NT2/D1 (cell line): ENCODE data around the gene CNGA3.

ENCODE experiments used
- DNase-seq: peaks from one replicate; pipeline ENCODE4 v3.0.0-alpha.2; 2011; ENCODE audit warnings: low read depth, low spot score
- H3K27me3 ChIP-seq: 2 replicates; pipeline ENCODE4 v1.6.0; 2011; ENCODE audit warnings: mild to moderate bottlenecking; ENCODE audit not compliant: insufficient read length, insufficient read depth
- H3K36me3 ChIP-seq: 2 replicates; pipeline ENCODE4 v1.6.1; 2011; ENCODE audit warnings: mild to moderate bottlenecking, low read length, mixed read lengths; ENCODE audit not compliant: insufficient read depth, insufficient read length
- H3K4me1 ChIP-seq: 2 replicates; pipeline ENCODE4 v1.5.1; 2011; ENCODE audit not compliant: insufficient read depth, insufficient read length
- H3K4me3 ChIP-seq: 2 replicates; pipeline ENCODE4 v1.5.1; 2011; ENCODE audit warnings: low read depth; ENCODE audit not compliant: insufficient read length
- H3K9ac ChIP-seq: 2 replicates; pipeline ENCODE4 v1.6.0; 2011; ENCODE audit warnings: low read depth; ENCODE audit not compliant: insufficient read length
- H3K9me3 ChIP-seq: 2 replicates; pipeline ENCODE4 v1.5.1; 2011; ENCODE audit warnings: mild to moderate bottlenecking, low read length; ENCODE audit not compliant: insufficient read depth
- SUZ12 ChIP-seq: IDR thresholded peaks from 2 replicates; pipeline ENCODE4 v1.6.1; 2011; ENCODE audit not compliant: insufficient read length, insufficient read depth; ENCODE audit errors: extremely low read depth
- YY1 ChIP-seq: IDR thresholded peaks from 2 replicates; pipeline ENCODE4 v1.6.1; 2011; ENCODE audit not compliant: insufficient read length, insufficient read depth
- ZNF274 ChIP-seq: IDR thresholded peaks from 2 replicates; pipeline ENCODE4 v1.6.1; 2011; ENCODE audit warnings: mild to moderate bottlenecking, low read depth, low read length

Gene CNGA3

DNA sequence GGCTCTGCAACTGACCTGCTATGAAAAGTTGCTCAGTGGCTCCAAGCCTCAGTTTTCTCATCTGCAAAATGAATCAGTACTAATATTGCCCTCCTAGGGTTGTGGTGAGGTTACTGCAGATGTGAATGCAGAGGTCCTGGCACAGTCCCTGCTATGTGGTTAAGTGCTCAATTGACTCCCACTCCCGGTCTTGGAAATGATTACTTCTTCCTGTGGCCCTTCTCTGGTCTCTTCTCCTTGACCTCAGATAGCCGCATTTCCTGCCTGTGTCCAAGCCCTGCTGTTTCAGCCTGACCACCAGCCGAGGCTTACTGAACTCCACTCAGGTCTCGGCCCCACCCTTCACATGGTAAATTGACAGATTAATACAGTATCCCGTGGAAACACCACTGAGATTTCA is 26.3 kb downstream of the CNGA3 start:
- DNase-seq, result no peak
- H3K4me3 ChIP-seq, result no peak overlapping the region
- H3K36me3 ChIP-seq, result no peaks in the 10 kb centered on the region
- no peak overlapping the region for H3K9ac ChIP-seq
- H3K9me3 ChIP-seq, result peaks cover 11% of the 10 kb centered on the region; the same call in 1 of the 2 replicates
- no peak for TF ChIP-seq SUZ12
- no peak for TF ChIP-seq YY1
- TF ChIP-seq ZNF274, result no peak
- H3K27me3 ChIP-seq, result no peaks in the 10 kb centered on the region
- H3K4me1 ChIP-seq, result peaks cover 15% of the 10 kb centered on the region

DNA sequence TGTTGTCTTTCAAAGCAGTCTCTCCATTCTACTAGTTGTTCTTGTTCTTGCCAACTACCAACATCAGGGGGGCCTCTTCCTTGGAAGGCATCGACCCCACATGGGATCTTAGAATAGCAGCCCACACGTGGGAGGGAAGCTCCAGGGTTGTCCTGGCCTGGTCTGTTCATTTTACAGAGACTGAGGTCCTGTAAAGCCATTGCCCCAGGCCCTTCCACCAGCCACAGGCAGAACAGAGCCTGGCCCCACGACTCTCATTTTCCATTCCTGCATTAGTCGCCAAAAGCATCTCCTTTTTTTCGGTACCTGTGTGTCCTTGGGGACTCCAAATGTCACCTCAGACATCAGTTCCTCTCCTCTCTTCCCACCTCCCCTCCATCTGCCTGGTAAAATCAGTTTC is 28.0 kb downstream of the CNGA3 start:
- TF ChIP-seq ZNF274, result no peak
- no peak for TF ChIP-seq YY1
- no peak for TF ChIP-seq SUZ12
- no peak overlapping the region for H3K9ac ChIP-seq
- no peak for DNase-seq
- no peaks in the 10 kb centered on the region for H3K36me3 ChIP-seq
- H3K4me3 ChIP-seq, result no peak overlapping the region
- peaks cover 3% of the 10 kb centered on the region for H3K27me3 ChIP-seq
- no peaks in the 10 kb centered on the region for H3K9me3 ChIP-seq
- H3K4me1 ChIP-seq, result peaks cover 26% of the 10 kb centered on the region

GRCh38 chr2:98374958-98375570 is 28.8 kb downstream of the CNGA3 start:
- H3K27me3 ChIP-seq, result peaks cover 6% of the 10 kb centered on the region
- H3K36me3 ChIP-seq, result no peaks in the 10 kb centered on the region
- H3K9me3 ChIP-seq, result no peaks in the 10 kb centered on the region
- no peak overlapping the region for H3K9ac ChIP-seq
- DNase-seq, result no peak
- peaks cover 28% of the 10 kb centered on the region for H3K4me1 ChIP-seq
- TF ChIP-seq YY1, result no peak
- TF ChIP-seq ZNF274, result no peak
- no peak for TF ChIP-seq SUZ12
- no peak overlapping the region for H3K4me3 ChIP-seq

DNA sequence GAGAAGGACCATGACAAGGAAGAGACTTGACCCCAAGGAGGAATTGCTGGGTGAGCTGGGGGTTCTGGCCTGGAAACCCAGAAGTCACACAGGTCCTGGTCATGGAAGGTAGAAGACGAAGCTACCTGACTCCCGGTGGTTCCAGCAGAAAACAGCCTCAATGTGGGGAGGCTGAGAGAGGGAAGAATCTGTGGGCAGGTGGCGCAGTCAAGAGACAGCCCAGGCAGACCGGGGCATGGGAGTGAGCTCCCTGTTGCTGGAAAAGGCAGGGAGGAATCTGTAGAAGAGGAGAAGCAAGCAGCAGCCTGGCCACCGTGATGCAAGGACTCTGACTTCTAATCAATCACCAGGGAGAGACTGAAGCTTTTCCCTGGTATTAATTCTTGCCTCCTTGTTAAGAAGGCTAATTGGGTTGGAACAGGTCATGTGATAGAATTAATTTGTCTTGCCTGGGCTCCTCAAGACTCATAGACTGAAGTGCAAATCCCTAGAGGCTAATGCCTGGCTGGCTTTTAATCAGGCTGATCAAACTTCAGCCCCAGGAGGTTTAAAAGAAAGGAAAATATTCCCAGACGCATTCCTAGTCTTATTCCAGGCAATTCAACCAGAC is 30.1 kb downstream of the CNGA3 start:
- no peaks in the 10 kb centered on the region for H3K9me3 ChIP-seq
- H3K27me3 ChIP-seq, result peaks cover 19% of the 10 kb centered on the region
- no peak overlapping the region for H3K9ac ChIP-seq
- H3K4me1 ChIP-seq, result peaks cover 29% of the 10 kb centered on the region
- TF ChIP-seq SUZ12, result no peak
- TF ChIP-seq ZNF274, result no peak
- no peak for TF ChIP-seq YY1
- H3K4me3 ChIP-seq, result no peak overlapping the region
- no peak for DNase-seq
- H3K36me3 ChIP-seq, result no peaks in the 10 kb centered on the region

DNA sequence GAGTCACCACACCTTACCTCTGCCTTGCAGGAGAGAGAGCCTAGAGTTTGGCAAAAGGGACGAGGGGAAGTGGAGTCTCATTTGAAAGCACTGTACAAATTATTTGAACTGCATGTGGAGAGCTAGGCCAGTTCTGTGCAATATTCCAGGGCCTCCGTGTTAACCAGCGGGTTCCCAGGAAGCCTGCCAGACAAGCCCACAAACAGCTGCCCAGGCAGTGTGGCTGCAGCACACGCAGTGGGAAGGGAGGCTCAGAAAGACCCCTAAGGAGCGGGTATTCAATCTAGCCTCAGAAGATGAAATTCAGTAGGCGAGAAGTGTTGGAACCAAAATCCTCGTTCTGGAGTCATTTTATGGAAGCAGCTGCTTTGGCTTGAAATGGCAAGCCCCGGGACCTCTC is 30.7 kb downstream of the CNGA3 start:
- no peak overlapping the region for H3K9ac ChIP-seq
- H3K9me3 ChIP-seq, result no peaks in the 10 kb centered on the region
- peaks cover 26% of the 10 kb centered on the region for H3K4me1 ChIP-seq
- H3K27me3 ChIP-seq, result peaks cover 25% of the 10 kb centered on the region
- TF ChIP-seq YY1 (no peak), SUZ12 (no peak), ZNF274 (no peak)
- no peak for DNase-seq
- no peaks in the 10 kb centered on the region for H3K36me3 ChIP-seq
- no peak overlapping the region for H3K4me3 ChIP-seq

GRCh38 chr2:98377544-98377943 is 31.3 kb downstream of the CNGA3 start:
- DNase-seq, result no peak
- Histone ChIP-seq H3K9me3 (no peaks in the 10 kb centered on the region), H3K27me3 (peaks cover 26% of the 10 kb centered on the region), H3K9ac (no peak overlapping the region), H3K4me1 (peaks cover 23% of the 10 kb centered on the region), H3K36me3 (no peaks in the 10 kb centered on the region), H3K4me3 (no peak overlapping the region)
- TF ChIP-seq YY1, result no peak
- TF ChIP-seq SUZ12, result no peak
- no peak for TF ChIP-seq ZNF274

- H3K4me1 ChIP-seq, result peaks cover 26% of the 10 kb centered on the region
- no peak for DNase-seq
- no peaks in the 10 kb centered on the region for H3K9me3 ChIP-seq
- H3K4me3 ChIP-seq, result no peak overlapping the region
- TF ChIP-seq ZNF274, result no peak
- no peak for TF ChIP-seq YY1
- no peak for TF ChIP-seq SUZ12
- H3K27me3 ChIP-seq, result peaks cover 26% of the 10 kb centered on the region
- H3K36me3 ChIP-seq, result no peaks in the 10 kb centered on the region
- H3K9ac ChIP-seq, result no peak overlapping the region
These were observed 31.9 kb downstream of the CNGA3 start for GRCh38 chr2:98378196-98378595.
